K562 (cell line): ENCODE measurements around the gene PLPP4.

Source experiments
- EZH2 ChIP-seq: IDR thresholded peaks from 2 replicates; pipeline ENCODE4 v1.6.1; 2012; ENCODE audit warnings: low read depth, mild to moderate bottlenecking, inconsistent platforms, low read length, borderline replicate concordance
- MAFK ChIP-seq: IDR thresholded peaks from 2 replicates; pipeline ENCODE4 v1.6.1; 2011; ENCODE audit warnings: low read length, improper control_type of control experiment
- NRF1 ChIP-seq, 2 experiments: fragments of 450-650 bp; IDR thresholded peaks in 1 of 2; conservative IDR thresholded peaks in 1 of 2; 2 replicates each; pipeline ENCODE4 v1.6.1; 2014; ENCODE audit warnings: mild to moderate bottlenecking in 2 of 2
- TF ChIP-seq, protein P1 (sequence below): fragments of 250-450 bp; sonication (Bioruptor Pico); IDR thresholded peaks from 2 replicates; pipeline ENCODE4 v1.5.0; 2022; ENCODE audit warnings: mild to moderate bottlenecking
- TF ChIP-seq, protein P2 (sequence below): fragments of 250-450 bp; sonication (Bioruptor Pico); IDR thresholded peaks from 2 replicates; pipeline ENCODE4 v1.5.0; 2021; ENCODE audit warnings: mild to moderate bottlenecking, moderate library complexity

DNA sequence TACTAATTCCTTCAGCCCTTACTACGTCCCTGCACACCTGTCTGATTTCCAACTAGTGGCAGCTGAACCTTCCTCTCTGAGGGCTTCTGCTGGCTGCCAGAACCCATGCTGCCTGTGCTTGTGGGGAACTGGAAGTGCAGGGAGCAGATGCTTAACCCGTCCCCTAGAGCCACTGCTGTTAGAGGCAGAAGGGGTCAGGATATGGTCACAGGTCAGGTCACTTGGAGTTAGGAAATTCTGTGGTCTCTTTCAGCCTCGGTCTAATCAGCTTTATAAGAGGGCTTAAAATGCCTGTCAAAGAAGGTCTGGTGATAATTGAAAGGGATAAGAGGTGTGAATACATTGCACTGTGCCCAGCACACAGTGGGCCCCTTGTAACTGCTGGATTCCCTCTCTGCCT lies 82.0 kb downstream of the PLPP4 start:
- TF ChIP-seq, protein P1, sequence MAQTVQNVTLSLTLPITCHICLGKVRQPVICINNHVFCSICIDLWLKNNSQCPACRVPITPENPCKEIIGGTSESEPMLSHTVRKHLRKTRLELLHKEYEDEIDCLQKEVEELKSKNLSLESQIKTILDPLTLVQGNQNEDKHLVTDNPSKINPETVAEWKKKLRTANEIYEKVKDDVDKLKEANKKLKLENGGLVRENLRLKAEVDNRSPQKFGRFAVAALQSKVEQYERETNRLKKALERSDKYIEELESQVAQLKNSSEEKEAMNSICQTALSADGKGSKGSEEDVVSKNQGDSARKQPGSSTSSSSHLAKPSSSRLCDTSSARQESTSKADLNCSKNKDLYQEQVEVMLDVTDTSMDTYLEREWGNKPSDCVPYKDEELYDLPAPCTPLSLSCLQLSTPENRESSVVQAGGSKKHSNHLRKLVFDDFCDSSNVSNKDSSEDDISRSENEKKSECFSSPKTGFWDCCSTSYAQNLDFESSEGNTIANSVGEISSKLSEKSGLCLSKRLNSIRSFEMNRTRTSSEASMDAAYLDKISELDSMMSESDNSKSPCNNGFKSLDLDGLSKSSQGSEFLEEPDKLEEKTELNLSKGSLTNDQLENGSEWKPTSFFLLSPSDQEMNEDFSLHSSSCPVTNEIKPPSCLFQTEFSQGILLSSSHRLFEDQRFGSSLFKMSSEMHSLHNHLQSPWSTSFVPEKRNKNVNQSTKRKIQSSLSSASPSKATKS, result no peak
- TF ChIP-seq, protein P2, sequence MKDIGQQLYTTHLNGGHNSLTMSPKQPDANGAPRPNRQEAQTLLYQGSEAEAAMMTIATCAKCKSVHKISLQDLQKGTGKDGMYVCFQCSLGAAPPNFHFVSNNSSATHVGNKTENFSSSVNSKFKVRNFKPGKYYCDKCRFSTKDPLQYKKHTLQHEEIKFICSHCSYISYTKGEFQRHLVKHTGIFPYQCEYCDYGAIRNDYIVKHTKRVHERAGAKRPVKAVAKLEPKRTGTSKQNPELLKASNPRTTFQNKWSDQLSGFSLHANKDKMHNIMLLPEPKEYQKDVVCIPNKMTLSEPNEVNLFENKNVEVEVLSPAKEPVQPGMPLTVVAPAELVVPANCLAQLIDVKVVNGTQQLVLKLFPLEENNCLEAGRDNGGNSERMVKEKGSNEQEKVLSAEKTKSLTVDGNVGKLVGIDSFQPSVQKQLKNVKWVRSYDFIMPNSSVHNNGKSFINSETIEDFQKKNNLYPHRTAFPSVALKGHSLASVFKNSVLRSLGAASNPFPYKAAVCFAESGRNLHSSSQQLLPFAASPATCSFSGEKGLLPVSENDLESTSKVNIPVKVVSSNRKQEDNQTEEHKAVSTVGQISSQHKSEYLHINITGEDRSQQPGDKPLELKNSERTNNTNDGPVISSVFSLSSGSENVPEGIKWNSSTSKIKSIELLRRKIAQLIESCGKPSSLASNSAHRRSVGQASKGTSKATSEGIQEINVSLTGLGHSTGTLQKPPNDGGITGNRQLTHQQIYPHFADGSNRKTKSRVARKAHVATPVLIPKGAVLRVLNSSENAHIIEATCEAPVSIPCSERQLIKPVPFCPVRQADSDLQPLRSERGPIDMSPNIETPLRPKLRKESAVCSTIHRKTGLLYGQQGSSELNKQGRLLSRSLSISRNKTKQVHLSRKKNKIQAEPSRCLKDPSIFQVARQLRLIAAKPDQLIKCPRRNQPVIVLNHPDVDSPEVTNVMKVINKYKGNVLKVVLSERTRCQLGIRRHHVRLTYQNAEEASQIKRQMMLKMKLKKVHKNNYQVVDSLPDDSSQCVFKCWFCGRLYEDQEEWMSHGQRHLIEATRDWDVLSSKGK (CRISPR knock-in tag), result no peak
- no peak for TF ChIP-seq EZH2
- no peak for TF ChIP-seq NRF1 (conservative IDR thresholded peaks at IDR 0.05 in 1 of 2, IDR thresholded peaks at IDR 0.05 in 1 of 2)
- no peak for TF ChIP-seq MAFK
